NOMO-1 treated with dmso at 0.1 percent for 144 hours (cell line): ENCODE results near the gene PANK2.
"Not testable (repeated sequence)": the region's sequence is repeated elsewhere in the genome, so short reads cannot be mapped to it uniquely, and the experiment has no call there.

Source experiments
- DNase-seq: peaks from one replicate; lab custom pipeline; 2025; ENCODE audit not compliant: unreplicated experiment; lab: John Stamatoyannopoulos, UW

PANK2 gene

GRCh38 chr20:3869839-3870634 is 19.1 kb upstream of the PANK2 start:
- no peak for DNase-seq

GRCh38 chr20:3871550-3872265 is 17.5 kb upstream of the PANK2 start:
- DNase-seq, result no peak

- no peak for DNase-seq
Observed at GRCh38 chr20:3873507-3873906, 15.7 kb upstream of the PANK2 start.

GRCh38 chr20:3874194-3874844 is 14.9 kb upstream of the PANK2 start:
- DNase-seq, result no peak

GRCh38 chr20:3875378-3875974 is 13.7 kb upstream of the PANK2 start:
- no peak for DNase-seq

- no peak for DNase-seq
Observed at GRCh38 chr20:3876000-3876399, 13.2 kb upstream of the PANK2 start.

- no peak for DNase-seq
Observed at GRCh38 chr20:3876676-3877075, 12.5 kb upstream of the PANK2 start.

- DNase-seq, result not testable (repeated sequence)
Observed at GRCh38 chr20:3878921-3879274, 10.3 kb upstream of the PANK2 start.

- DNase-seq, result no peak
Observed at GRCh38 chr20:3885715-3886114, 3.5 kb upstream of the PANK2 start.

GRCh38 chr20:3887876-3888620 is 1.1 kb upstream of the PANK2 start:
- DNase-seq, result peak; percentile 22

GRCh38 chr20:3889489-3890397 is 556 bp downstream of the PANK2 start:
- DNase-seq, result no peak

- DNase-seq, result peak; percentile 3
Observed at GRCh38 chr20:3890398-3890751, 1.2 kb downstream of the PANK2 start.

GRCh38 chr20:3890999-3891929 is 2.1 kb downstream of the PANK2 start:
- no peak for DNase-seq

GRCh38 chr20:3894796-3895195 is 5.6 kb downstream of the PANK2 start:
- DNase-seq, result no peak

GRCh38 chr20:3896302-3896701 is 7.1 kb downstream of the PANK2 start:
- no peak for DNase-seq

- no peak for DNase-seq
Observed at GRCh38 chr20:3896853-3897583, 7.8 kb downstream of the PANK2 start.

- not testable (repeated sequence) for DNase-seq
Observed at GRCh38 chr20:3898181-3898580, 9.0 kb downstream of the PANK2 start.

GRCh38 chr20:3898639-3899038 is 9.5 kb downstream of the PANK2 start:
- DNase-seq, result no peak
